Calu3 (cell line): Measurements from ENCODE around the gene BIN2. TPM values are rescaled to one million over a fixed set of nuclear protein-coding genes. Genes with fewer than 3 reads are reported as not detected.

ENCODE experiments used
- BruUV-seq: library from RNA; stranded (reverse); fragments of 400-500 nt; replicated peaks from 2 replicates; lab custom pipeline; 2021; lab: Mats Ljungman, UMichigan
- CTCF ChIA-PET: fragments of 300-600 bp; sonication (Branson Sonifier 250); formaldehyde crosslinking; loops from one replicate; lab custom pipeline; 2022; ENCODE audit warnings: antibody characterized with exemption; lab: Charles Lee
- DNase-seq: peaks from one replicate; pipeline ENCODE4 v3.0.0; 2022
- H3K27ac Mint-ChIP-seq: one replicate; pipeline ENCODE4 v1.8.0; 2022; ENCODE audit warnings: mixed read lengths; ENCODE audit not compliant: unreplicated experiment
- H3K27me3 Mint-ChIP-seq: one replicate; pipeline ENCODE4 v1.8.0; 2022; ENCODE audit warnings: mixed read lengths; ENCODE audit not compliant: unreplicated experiment
- H3K36me3 Mint-ChIP-seq: one replicate; pipeline ENCODE4 v1.8.0; 2022; ENCODE audit warnings: mild to moderate bottlenecking, moderate library complexity, mixed read lengths; ENCODE audit not compliant: insufficient read depth, unreplicated experiment
- H3K4me1 Mint-ChIP-seq: one replicate; pipeline ENCODE4 v1.8.0; 2022; ENCODE audit warnings: mild to moderate bottlenecking, low read depth, mixed read lengths; ENCODE audit not compliant: unreplicated experiment
- H3K4me3 Mint-ChIP-seq: one replicate; pipeline ENCODE4 v1.8.0; 2022; ENCODE audit warnings: mild to moderate bottlenecking, low read depth, moderate library complexity, mixed read lengths; ENCODE audit not compliant: unreplicated experiment
- H3K9me3 Mint-ChIP-seq: one replicate; pipeline ENCODE4 v1.8.0; 2022; ENCODE audit warnings: low read depth, mixed read lengths; ENCODE audit not compliant: unreplicated experiment
- CTCF ChIP-seq: fragments of 200-600 bp; IDR thresholded peaks from one replicate; pipeline ENCODE4 v1.8.0; 2022; ENCODE audit warnings: antibody characterized with exemption; ENCODE audit not compliant: unreplicated experiment
- intact Hi-C: fragments of 100-400 bp; cut with micrococcal nuclease; formaldehyde crosslinking; loops from one replicate; pipeline ENCODE4 v1.10.0; 2022; ENCODE audit not compliant: unreplicated experiment
- total RNA-seq: library from RNA; stranded (reverse); gene quantifications from 2 replicates; pipeline ENCODE4 v1.2.3, GENCODE V29; 2022

Gene BIN2
- total RNA-seq, 1 experiment from 2014 or later: not detected

GRCh38 chr12:51330186-51330585 lies 6.2 kb upstream of the BIN2 start:
- intact Hi-C loops: no loop called here
- no peaks in the 10 kb centered on the region for H3K27me3 Mint-ChIP-seq
- H3K9me3 Mint-ChIP-seq: no peaks in the 10 kb centered on the region
- no TSS peak for BruUV-seq
- no peaks in the 10 kb centered on the region for H3K36me3 Mint-ChIP-seq
- H3K4me1 Mint-ChIP-seq: peaks cover 10% of the 10 kb centered on the region
- H3K27ac Mint-ChIP-seq: no peak overlapping the region
- DNase-seq: no peak
- CTCF ChIA-PET: no interaction called here
- TF ChIP-seq CTCF: no peak
- no peak overlapping the region for H3K4me3 Mint-ChIP-seq

- no TSS peak for BruUV-seq
- Mint-ChIP-seq H3K9me3 (no peaks in the 10 kb centered on the region), H3K4me3 (no peak overlapping the region), H3K27me3 (no peaks in the 10 kb centered on the region), H3K36me3 (no peaks in the 10 kb centered on the region), H3K27ac (no peak overlapping the region), H3K4me1 (peaks cover 10% of the 10 kb centered on the region)
- intact Hi-C loops: no loop called here
- DNase-seq: no peak
- TF ChIP-seq CTCF: no peak
- CTCF ChIA-PET: no interaction called here
These were observed 5.8 kb upstream of the BIN2 start for GRCh38 chr12:51329742-51330141.

DNA sequence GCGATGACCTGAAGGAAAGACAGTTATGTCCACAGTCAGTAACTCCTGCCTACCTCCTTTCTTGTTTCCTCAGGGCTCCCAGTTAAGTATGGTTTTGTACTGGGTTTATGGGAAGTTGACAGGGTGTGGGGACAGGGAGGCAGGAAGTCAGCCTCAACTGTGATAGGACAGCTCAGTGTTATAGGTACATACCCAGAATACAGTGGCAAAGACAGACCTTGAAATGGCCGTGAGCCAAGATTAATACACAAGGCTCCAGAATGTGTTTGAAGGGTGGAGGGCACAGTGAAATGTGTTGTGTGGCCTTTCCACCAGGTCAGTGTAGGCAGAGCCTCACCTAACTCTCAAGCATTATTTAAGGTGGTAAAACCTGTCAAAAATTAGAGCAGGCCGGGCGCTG lies 4.6 kb upstream of the BIN2 start:
- Mint-ChIP-seq H3K4me3 (no peak overlapping the region), H3K27me3 (no peaks in the 10 kb centered on the region), H3K4me1 (peaks cover 10% of the 10 kb centered on the region), H3K27ac (no peak overlapping the region), H3K9me3 (no peaks in the 10 kb centered on the region), H3K36me3 (no peaks in the 10 kb centered on the region)
- no TSS peak for BruUV-seq
- no peak for TF ChIP-seq CTCF
- no peak for DNase-seq
- CTCF ChIA-PET: no interaction called here
- intact Hi-C loops: no loop called here

DNA sequence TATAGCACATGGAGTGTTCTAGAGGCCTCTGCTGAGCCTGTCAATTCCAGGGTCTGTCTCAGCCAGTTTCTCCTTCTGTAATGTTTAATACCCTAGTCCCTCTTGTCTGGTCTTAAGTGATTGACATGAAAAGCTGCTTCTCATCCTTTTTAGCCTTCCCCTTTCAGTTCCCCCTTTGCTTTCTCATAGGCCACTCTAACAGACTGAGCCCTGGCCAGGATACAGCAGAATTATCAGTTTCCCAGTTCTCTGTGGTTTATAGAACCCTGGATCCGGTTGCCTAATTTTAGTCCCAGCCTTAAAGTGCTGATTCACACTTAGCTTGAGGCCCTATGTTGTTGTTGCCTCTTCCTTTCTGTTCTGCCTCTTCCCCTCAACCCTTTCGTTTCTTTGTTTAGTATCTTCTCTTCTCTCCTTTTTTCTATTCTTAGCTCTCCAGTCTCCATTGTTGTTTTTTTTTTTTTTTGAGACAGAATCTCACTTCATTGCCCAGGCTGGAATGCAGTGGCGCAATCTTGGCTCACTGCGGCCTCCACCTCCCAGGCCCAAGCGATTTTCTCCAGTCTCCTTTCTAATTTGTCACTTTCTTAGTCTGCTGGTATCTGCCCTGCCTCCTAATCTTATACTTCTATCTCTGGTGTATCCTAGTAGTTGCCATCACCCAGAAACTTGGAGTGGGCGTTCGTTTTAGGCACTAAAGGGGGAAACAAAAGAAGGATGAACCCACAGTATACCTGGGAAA lies 2.9 kb upstream of the BIN2 start:
- H3K27me3 Mint-ChIP-seq: no peaks in the 10 kb centered on the region
- H3K4me3 Mint-ChIP-seq: no peak overlapping the region
- no peaks in the 10 kb centered on the region for H3K36me3 Mint-ChIP-seq
- CTCF ChIA-PET: no interaction called here
- H3K9me3 Mint-ChIP-seq: no peaks in the 10 kb centered on the region
- intact Hi-C loops: no loop called here
- no peak for DNase-seq
- H3K27ac Mint-ChIP-seq: no peak overlapping the region
- no TSS peak for BruUV-seq
- TF ChIP-seq CTCF: no peak
- peaks cover 10% of the 10 kb centered on the region for H3K4me1 Mint-ChIP-seq
